ENCODE measurements around the gene TSPO. TPM values are rescaled to one million over a fixed set of nuclear protein-coding genes. Genes with fewer than 3 reads are reported as not detected.

The TSPO gene
- total RNA-seq, 1 experiment from 2014 or later, result 144 TPM

GRCh38 chr22:43201486-43202219 lies 50.3 kb downstream of the TSPO start:
- ATAC-seq, result no peak
- no peaks in the 10 kb centered on the region for H3K9me3 ChIP-seq (ENCODE audit: control insufficient read depth, insufficient read depth, low read depth, low read length)
- no peak for DNase-seq (ENCODE audit: low read depth, low spot score)
- ChIA-PET CTCF (no interaction called here), POLR2A (no interaction called here)
- in situ Hi-C loops (cut with HindIII; ENCODE audit: low pct_unique_long_range_greater_than_20kb, low sequenced_read_pairs) (no loop called here), intact Hi-C loops (cut with micrococcal nuclease; ENCODE audit: unreplicated experiment) (no loop called here)
- no peaks in the 10 kb centered on the region for H3K27me3 ChIP-seq (ENCODE audit: control insufficient read depth, insufficient read depth, low read length)
- no TSS peak for BruUV-seq (replicated peaks)
- H3K36me3 ChIP-seq (ENCODE audit: control insufficient read depth, insufficient read depth, low read length), result no peaks in the 10 kb centered on the region
- TF ChIP-seq REST (IDR thresholded peaks at IDR 0.05; ENCODE audit: insufficient read depth in 1 of 2, low read depth in 2 of 2, low read length in 1 of 2), result no peak
- H3K27ac ChIP-seq (ENCODE audit: low read length), result no peak overlapping the region
- no peak overlapping the region for H3K4me3 ChIP-seq (ENCODE audit: low read depth in 2 of 2, low read length in 2 of 2)
- no peaks in the 10 kb centered on the region for H3K4me1 ChIP-seq (ENCODE audit: control insufficient read depth, insufficient read depth, low read length)

GRCh38 chr22:43202326-43202725 lies 51.0 kb downstream of the TSPO start:
- H3K9me3 ChIP-seq (ENCODE audit: control insufficient read depth, insufficient read depth, low read depth, low read length), result no peaks in the 10 kb centered on the region
- H3K4me1 ChIP-seq (ENCODE audit: control insufficient read depth, insufficient read depth, low read length), result no peaks in the 10 kb centered on the region
- no peak for TF ChIP-seq TCF7L2 (IDR thresholded peaks at IDR 0.05; ENCODE audit: low read depth, low read length)
- TF ChIP-seq, protein P1, sequence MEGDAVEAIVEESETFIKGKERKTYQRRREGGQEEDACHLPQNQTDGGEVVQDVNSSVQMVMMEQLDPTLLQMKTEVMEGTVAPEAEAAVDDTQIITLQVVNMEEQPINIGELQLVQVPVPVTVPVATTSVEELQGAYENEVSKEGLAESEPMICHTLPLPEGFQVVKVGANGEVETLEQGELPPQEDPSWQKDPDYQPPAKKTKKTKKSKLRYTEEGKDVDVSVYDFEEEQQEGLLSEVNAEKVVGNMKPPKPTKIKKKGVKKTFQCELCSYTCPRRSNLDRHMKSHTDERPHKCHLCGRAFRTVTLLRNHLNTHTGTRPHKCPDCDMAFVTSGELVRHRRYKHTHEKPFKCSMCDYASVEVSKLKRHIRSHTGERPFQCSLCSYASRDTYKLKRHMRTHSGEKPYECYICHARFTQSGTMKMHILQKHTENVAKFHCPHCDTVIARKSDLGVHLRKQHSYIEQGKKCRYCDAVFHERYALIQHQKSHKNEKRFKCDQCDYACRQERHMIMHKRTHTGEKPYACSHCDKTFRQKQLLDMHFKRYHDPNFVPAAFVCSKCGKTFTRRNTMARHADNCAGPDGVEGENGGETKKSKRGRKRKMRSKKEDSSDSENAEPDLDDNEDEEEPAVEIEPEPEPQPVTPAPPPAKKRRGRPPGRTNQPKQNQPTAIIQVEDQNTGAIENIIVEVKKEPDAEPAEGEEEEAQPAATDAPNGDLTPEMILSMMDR (IDR thresholded peaks at IDR 0.05), result no peak
- TF ChIP-seq REST (IDR thresholded peaks at IDR 0.05; ENCODE audit: insufficient read depth in 1 of 2, low read depth in 2 of 2, low read length in 1 of 2), result no peak
- TF ChIP-seq POLR2AphosphoS5 (IDR thresholded peaks at IDR 0.05; ENCODE audit: low read depth, low read length), result no peak
- no peak for TF ChIP-seq SIN3A (IDR thresholded peaks at IDR 0.05; ENCODE audit: borderline replicate concordance, insufficient read depth, low read depth, low read length)
- no peaks in the 10 kb centered on the region for H3K27me3 ChIP-seq (ENCODE audit: control insufficient read depth, insufficient read depth, low read length)
- no peaks in the 10 kb centered on the region for H3K36me3 ChIP-seq (ENCODE audit: control insufficient read depth, insufficient read depth, low read length)
- ChIA-PET CTCF (no interaction called here), POLR2A (no interaction called here)
- intact Hi-C loops (cut with micrococcal nuclease; ENCODE audit: unreplicated experiment), result no loop called here
- BruUV-seq (replicated peaks), result no TSS peak
- H3K27ac ChIP-seq (ENCODE audit: low read length), result no peak overlapping the region
- DNase-seq (ENCODE audit: low read depth, low spot score) (no peak), ATAC-seq (no peak)
- in situ Hi-C loops (cut with HindIII; ENCODE audit: low pct_unique_long_range_greater_than_20kb, low sequenced_read_pairs), result no loop called here
- no peak overlapping the region for H3K4me3 ChIP-seq (ENCODE audit: low read depth in 2 of 2, low read length in 2 of 2)

All from Panc1 (cell line).